Loucy (cell line): ENCODE data around the gene PLPP2.

Experiments
- H2AFZ ChIP-seq: fragments of 200-600 bp; sonication (generic); 2 replicates; pipeline ENCODE4 v1.6.0; 2016; ENCODE audit warnings: antibody characterized with exemption, mild to moderate bottlenecking, low read length, moderate library complexity
- H3F3A ChIP-seq: fragments of 200-600 bp; 2 replicates; pipeline ENCODE4 v1.6.0; 2016; ENCODE audit warnings: antibody characterized with exemption, low read depth, mild to moderate bottlenecking
- H3K27me3 ChIP-seq: fragments of 200-600 bp; sonication (generic); 2 replicates; pipeline ENCODE4 v1.6.1; 2014; ENCODE audit warnings: low read length, mild to moderate bottlenecking; ENCODE audit not compliant: insufficient read depth, poor library complexity, severe bottlenecking
- H3K36me3 ChIP-seq: fragments of 200-600 bp; sonication (generic); 2 replicates; pipeline ENCODE4 v1.6.1; 2016; ENCODE audit warnings: low read length; ENCODE audit not compliant: insufficient read depth
- H3K4me1 ChIP-seq: fragments of 200-600 bp; sonication (generic); 2 replicates; pipeline ENCODE4 v1.5.1; 2014; ENCODE audit warnings: low read length, mild to moderate bottlenecking; ENCODE audit not compliant: insufficient read depth, poor library complexity, severe bottlenecking
- H3K4me2 ChIP-seq: fragments of 200-600 bp; sonication (generic); 2 replicates; pipeline ENCODE4 v1.6.0; 2014; ENCODE audit warnings: antibody characterized with exemption, low read length, low read depth, mild to moderate bottlenecking; ENCODE audit not compliant: poor library complexity, severe bottlenecking
- H3K4me3 ChIP-seq: fragments of 200-600 bp; sonication (generic); 2 replicates; pipeline ENCODE4 v1.5.1; 2014; ENCODE audit warnings: low read length, mild to moderate bottlenecking, mixed read lengths; ENCODE audit not compliant: poor library complexity, severe bottlenecking
- H3K79me2 ChIP-seq: fragments of 200-600 bp; sonication (generic); 2 replicates; pipeline ENCODE4 v1.6.1; 2014; ENCODE audit warnings: low read length; ENCODE audit not compliant: insufficient read depth
- H3K9ac ChIP-seq: fragments of 200-600 bp; sonication (generic); 2 replicates; pipeline ENCODE4 v1.6.0; 2014; ENCODE audit warnings: mild to moderate bottlenecking, low read depth, low read length, moderate library complexity; ENCODE audit not compliant: poor library complexity, severe bottlenecking
- H3K9me2 ChIP-seq: fragments of 200-600 bp; sonication (generic); replicated peaks from 2 replicates; pipeline ENCODE4 v1.6.1; 2016; ENCODE audit warnings: low read depth, low read length, mixed read lengths
- H3K9me3 ChIP-seq: fragments of 200-600 bp; sonication (generic); 2 replicates; pipeline ENCODE4 v1.6.1; 2014; ENCODE audit warnings: mild to moderate bottlenecking, antibody characterized with exemption, low read length, low read depth; ENCODE audit not compliant: insufficient read depth
- H4K20me1 ChIP-seq: fragments of 200-600 bp; sonication (generic); 2 replicates; pipeline ENCODE4 v1.6.0; 2014; ENCODE audit warnings: antibody characterized with exemption, low read length, mild to moderate bottlenecking; ENCODE audit not compliant: insufficient read depth, poor library complexity, severe bottlenecking
- EZH2phosphoT487 ChIP-seq: fragments of 200-600 bp; IDR thresholded peaks from 2 replicates; pipeline ENCODE4 v1.6.1; 2018; ENCODE audit warnings: antibody characterized with exemption, mild to moderate bottlenecking, moderate library complexity, borderline replicate concordance
- TF ChIP-seq, protein P1 (sequence below): fragments of 200-600 bp; sonication (generic); conservative IDR thresholded peaks from 2 replicates; pipeline ENCODE4 v1.5.1; 2014; ENCODE audit warnings: mild to moderate bottlenecking, antibody characterized with exemption, low read length

The PLPP2 gene

DNA sequence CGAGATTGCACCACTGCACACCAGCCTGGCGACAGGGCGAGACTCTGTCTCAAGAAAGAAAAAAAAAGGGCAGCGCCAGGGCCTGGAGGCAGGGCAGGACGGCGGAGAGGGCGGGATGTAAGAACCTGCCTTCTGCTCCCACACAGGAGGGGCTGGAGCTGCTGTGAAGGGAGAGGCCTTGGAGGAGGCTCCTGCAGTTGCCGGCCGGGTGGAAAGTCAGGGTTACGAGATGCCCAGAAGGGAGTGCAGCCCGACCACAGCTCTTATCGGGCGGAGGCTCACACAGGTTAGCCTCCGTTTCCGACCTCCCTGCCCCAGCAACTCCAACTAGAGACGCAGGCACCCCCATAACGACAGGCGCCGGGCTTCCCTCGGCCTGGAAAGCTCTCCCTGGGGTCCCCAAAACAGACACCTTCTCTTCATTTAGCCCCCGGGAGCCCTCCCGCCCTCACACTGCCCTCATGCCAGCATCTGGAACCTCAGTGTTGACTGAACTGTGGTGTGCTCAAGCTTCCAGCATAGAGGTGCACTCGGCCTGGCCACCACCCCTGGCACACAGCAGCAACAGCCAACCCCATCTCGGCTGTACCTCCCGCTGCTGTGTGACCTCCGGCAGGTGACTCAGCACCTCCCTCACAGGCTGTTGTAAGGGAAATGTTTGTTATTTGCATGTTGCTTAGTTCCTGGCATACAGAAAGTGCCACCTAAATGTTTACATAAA is 1.4 kb downstream of the PLPP2 start:
- no peak overlapping the region for H3K4me2 ChIP-seq
- H3K9me3 ChIP-seq, result no peaks in the 10 kb centered on the region
- no peak overlapping the region for H2AFZ ChIP-seq
- H3F3A ChIP-seq, result no peaks in the 10 kb centered on the region
- no peaks in the 10 kb centered on the region for H3K9me2 ChIP-seq
- H3K79me2 ChIP-seq, result no peaks in the 10 kb centered on the region
- H3K36me3 ChIP-seq, result no peaks in the 10 kb centered on the region
- H4K20me1 ChIP-seq, result no peaks in the 10 kb centered on the region
- TF ChIP-seq, protein P1, sequence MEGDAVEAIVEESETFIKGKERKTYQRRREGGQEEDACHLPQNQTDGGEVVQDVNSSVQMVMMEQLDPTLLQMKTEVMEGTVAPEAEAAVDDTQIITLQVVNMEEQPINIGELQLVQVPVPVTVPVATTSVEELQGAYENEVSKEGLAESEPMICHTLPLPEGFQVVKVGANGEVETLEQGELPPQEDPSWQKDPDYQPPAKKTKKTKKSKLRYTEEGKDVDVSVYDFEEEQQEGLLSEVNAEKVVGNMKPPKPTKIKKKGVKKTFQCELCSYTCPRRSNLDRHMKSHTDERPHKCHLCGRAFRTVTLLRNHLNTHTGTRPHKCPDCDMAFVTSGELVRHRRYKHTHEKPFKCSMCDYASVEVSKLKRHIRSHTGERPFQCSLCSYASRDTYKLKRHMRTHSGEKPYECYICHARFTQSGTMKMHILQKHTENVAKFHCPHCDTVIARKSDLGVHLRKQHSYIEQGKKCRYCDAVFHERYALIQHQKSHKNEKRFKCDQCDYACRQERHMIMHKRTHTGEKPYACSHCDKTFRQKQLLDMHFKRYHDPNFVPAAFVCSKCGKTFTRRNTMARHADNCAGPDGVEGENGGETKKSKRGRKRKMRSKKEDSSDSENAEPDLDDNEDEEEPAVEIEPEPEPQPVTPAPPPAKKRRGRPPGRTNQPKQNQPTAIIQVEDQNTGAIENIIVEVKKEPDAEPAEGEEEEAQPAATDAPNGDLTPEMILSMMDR, result no peak
- no peak for TF ChIP-seq EZH2phosphoT487
- no peak overlapping the region for H3K9ac ChIP-seq
- no peak overlapping the region for H3K4me3 ChIP-seq
- no peaks in the 10 kb centered on the region for H3K27me3 ChIP-seq
- H3K4me1 ChIP-seq, result no peaks in the 10 kb centered on the region

DNA sequence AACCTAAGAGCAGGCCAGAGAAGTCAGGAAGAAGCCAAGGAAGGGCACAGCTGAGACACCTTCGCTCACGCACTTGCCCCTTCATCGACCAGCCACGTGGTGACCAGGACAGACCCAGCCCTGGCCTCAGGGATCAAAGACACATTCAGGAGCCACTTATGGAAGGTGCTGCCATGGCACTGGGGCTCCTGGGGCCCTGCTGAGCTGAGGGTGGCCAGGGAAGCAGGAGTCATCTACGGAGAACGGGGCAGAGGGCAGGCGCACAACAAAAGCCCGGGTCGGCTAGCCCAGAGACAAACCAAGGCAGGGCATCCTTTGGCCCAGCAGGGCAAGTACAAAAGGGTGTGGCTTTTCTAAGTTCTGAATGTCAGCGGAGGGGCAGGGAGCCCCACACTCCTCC is 2.3 kb downstream of the PLPP2 start:
- Histone ChIP-seq H2AFZ (no peak overlapping the region), H3K9me3 (no peaks in the 10 kb centered on the region), H3F3A (no peaks in the 10 kb centered on the region), H3K4me3 (no peak overlapping the region), H3K4me2 (no peak overlapping the region), H3K27me3 (no peaks in the 10 kb centered on the region), H3K4me1 (no peaks in the 10 kb centered on the region), H3K79me2 (no peaks in the 10 kb centered on the region), H3K9me2 (no peaks in the 10 kb centered on the region), H3K36me3 (no peaks in the 10 kb centered on the region), H3K9ac (no peak overlapping the region), H4K20me1 (no peaks in the 10 kb centered on the region)
- TF ChIP-seq, protein P1, result no peak

DNA sequence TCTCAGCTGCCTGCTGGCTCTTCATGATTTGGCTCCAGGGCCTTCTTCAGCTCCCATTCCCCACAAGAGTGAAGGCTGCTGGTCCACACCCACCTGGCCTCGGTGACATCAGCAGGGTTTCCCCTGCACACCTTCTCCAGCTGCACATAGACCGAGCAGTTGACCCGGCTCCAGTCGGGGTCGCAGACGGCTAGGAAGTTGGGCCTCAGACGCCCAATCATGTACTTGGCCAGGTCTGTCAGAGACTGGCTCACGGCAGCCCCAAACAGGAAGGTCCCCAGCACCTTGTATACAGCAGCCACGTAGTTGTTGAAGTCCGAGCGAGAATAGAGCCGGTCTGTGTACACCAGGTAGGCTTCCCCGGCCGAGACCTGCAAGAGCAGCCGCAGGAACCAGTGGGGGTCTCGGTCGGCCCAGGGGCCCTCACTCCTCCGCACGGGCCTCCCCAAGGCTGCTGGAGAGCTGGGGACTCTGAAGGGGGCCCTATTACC is 3.8 kb downstream of the PLPP2 start:
- no peaks in the 10 kb centered on the region for H4K20me1 ChIP-seq

More for the DNA sequence above, 3.8 kb downstream of the PLPP2 start:
- no peaks in the 10 kb centered on the region for H3F3A ChIP-seq
- TF ChIP-seq, protein P1, result no peak
- TF ChIP-seq EZH2phosphoT487, result no peak
- no peaks in the 10 kb centered on the region for H3K9me3 ChIP-seq
- no peaks in the 10 kb centered on the region for H3K27me3 ChIP-seq
- no peak overlapping the region for H3K4me3 ChIP-seq
- H3K79me2 ChIP-seq, result no peaks in the 10 kb centered on the region
- H2AFZ ChIP-seq, result no peak overlapping the region
- H3K4me2 ChIP-seq, result no peak overlapping the region
- no peaks in the 10 kb centered on the region for H3K4me1 ChIP-seq
- H3K9ac ChIP-seq, result no peak overlapping the region
- no peaks in the 10 kb centered on the region for H3K9me2 ChIP-seq
- no peaks in the 10 kb centered on the region for H3K36me3 ChIP-seq
